Measurements from ENCODE around the gene NMT1.

DNA sequence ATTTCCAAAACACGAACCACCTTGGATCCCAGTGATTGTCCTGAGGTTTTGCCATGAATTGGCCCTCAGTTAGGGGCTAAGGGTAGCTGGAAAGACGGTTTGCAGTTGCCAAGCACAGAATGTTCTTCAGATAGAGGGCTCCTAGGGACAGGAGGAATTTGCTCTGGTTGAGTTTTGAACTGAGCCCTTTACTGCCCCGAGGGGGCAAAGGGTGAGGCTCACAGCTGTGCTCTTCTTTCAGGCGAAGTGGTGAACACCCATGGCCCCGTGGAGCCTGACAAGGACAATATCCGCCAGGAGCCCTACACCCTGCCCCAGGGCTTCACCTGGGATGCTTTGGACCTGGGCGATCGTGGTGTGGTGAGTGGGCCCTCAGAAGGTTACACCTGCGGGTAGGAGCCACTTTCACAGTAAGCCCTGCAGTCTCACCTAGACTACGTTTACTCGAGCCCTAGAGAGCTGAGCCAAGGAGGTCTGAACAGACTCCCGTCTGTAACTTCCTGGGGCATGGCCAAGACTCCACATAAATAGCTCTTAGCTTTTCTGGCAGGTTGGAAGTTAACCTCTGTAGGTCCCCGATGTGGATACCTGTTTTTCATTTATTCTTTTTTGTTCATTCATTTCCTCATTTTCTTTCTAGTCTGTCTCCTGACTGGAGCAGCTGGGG lies 32.5 kb downstream of the NMT1 start:
- no peak for TF ChIP-seq CTCF (IDR thresholded peaks at IDR 0.05)
- TF ChIP-seq POLR2A (IDR thresholded peaks at IDR 0.05), result no peak
- no peak for TF ChIP-seq POLR2AphosphoS5 (IDR thresholded peaks at IDR 0.05)

Data from prostate gland (tissue), 2 donors.